ENCODE results near the gene AMN.

Gene AMN

DNA sequence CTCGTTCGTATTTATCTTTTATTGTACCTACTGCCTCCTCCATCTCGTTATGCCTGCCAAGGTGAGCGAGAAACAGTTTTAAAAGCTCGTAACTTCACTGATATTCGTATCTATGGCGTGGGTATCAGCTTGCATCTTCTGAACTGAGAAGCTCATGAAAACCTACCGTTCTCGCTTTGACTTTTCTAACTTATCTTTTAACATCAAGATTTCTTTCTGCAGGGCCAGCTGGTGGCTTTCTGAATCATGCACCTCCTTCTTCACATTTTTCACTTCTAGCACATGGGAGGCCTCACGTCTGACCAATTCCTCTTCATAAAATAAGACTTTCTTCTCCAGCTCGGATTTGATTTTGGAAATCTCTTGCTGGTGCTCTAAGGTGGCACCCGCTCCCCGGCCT, 45.8 kb downstream of the AMN start:
- DNase-seq = peak in 1 of 5 experiments; percentile 76

DNA sequence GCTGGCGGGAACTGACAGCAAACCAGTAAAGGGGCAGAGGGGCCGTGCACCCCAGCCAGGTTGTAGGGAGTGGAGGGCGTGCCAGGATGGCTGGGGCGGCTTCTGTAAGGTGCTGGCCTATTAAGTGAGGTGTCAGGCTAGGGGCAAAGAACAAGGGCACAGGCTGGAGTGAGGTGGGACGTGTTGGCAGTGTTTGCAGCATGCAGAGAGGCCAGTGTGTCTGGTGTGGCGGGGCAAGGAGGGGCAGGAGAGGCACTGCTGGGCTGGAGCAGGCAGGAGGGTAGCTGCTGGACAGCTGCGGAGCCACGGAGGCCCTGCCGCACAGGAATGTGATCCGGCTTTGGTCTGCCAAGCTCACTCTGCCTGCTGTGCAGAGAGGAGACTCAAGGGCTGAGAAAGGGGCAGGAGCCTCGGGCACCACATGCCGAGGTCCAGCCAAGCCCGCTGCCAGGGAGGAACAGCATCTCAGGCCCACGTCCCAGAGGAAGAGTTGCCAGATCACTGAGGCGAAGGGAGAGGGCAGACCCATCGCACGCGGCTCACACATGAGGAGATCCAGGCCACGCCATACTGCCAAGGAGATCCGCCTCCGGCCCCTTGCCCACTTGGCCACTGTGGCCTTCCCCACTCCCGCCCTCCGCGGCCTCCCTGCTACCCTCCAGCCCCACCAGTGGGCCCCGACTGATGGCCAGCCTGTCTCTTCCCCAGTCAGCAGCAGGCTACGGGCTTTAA, 46.8 kb downstream of the AMN start:
- DNase-seq = no peak

GRCh38 chr14:102969901-102970300, 47.4 kb downstream of the AMN start:
- DNase-seq = no peak

DNA sequence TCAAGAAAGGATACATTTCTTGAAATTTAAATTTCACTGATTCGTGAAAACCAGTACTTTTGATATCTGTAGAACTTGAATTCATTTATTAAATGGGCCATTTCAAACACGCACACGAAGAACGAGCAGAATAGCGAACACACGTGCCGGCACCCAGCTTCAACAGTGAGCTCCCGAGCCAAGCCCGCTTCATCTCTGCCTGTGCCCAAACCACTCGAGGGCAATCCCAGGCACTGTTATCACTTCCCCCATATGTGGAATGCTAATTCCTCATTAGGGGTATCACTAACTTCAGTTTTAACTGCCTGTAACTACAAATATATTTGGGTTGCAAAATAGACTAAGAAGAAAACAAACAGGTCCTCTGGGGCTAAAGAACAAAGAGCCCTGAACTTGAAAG, 48.0 kb downstream of the AMN start:
- DNase-seq = no peak

DNA sequence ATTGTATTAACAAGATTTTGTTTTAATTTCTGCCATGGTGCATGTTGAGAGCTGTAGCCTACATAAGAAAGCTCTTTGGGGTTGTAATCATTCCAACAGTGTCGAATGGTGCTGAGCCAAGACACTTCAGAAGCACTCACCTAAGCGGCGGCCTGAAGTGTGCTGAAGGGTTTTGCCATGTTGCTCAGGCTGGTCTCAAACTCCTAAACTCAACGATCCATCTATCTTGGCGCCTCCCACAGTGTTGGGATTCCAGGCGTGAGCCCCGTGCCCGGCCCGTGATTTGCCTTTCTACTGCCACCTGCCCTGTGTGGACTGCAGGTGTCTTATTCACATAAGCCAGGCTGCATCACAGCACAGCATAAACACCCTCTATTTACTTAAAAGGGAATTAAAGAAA, 48.9 kb downstream of the AMN start:
- no peak for DNase-seq

GRCh38 chr14:102971836-102972606, 49.6 kb downstream of the AMN start:
- DNase-seq = no peak

GRCh38 chr14:102973706-102974285, 51.3 kb downstream of the AMN start:
- no peak for DNase-seq

- DNase-seq = no peak
These were observed 53.2 kb downstream of the AMN start for GRCh38 chr14:102975662-102976061.

- no peak for DNase-seq
These were observed 55.0 kb downstream of the AMN start for GRCh38 chr14:102977475-102977874.

DNA sequence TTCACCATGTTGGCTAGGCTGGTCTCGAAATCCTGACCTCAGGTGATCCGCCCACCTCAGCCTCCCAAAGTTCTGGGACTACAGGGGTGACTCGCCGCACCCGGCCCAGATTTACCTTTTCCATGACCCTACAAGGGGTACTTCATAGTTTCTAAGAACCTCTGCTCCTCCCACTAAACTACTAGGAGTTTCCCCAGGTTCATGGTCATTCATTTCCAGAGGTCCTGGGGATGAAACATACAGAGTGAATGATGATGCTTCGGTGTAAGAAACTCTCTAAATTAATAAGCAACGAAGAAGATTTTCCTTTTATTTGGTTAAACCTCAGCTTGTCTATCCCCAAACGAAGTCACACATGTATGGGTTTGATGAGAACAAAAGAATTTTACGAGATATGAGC, 56.9 kb downstream of the AMN start:
- no peak for DNase-seq

GRCh38 chr14:102980409-102980810, 57.9 kb downstream of the AMN start:
- no peak for DNase-seq
